WTC11 (cell line): ENCODE data around the gene CD86. TPM values are rescaled to one million over a fixed set of nuclear protein-coding genes. Genes with fewer than 3 reads are reported as not detected.

Experiments used
- ATAC-seq: fragments of 200-7000 bp; cut with Tn5 transposase; 2 replicates; pipeline ENCODE4 v1.10.0; 2021; ENCODE audit warnings: mild to moderate bottlenecking, moderate library complexity
- CTCF ChIA-PET: fragments of 300-600 bp; sonication (Branson Sonifier 250); formaldehyde crosslinking; loops from one replicate; lab custom pipeline; 2021; ENCODE audit warnings: antibody characterized with exemption; lab: Charles Lee
- POLR2A ChIA-PET: fragments of 350-600 bp; sonication (Branson Sonifier 250); formaldehyde crosslinking; loops from one replicate; lab custom pipeline; 2021; ENCODE audit warnings: antibody characterized with exemption; lab: Charles Lee
- DNase-seq: peaks from one replicate; pipeline ENCODE4 v3.0.0; 2021; ENCODE audit warnings: low spot score
- H3K27ac Mint-ChIP-seq: 2 replicates; pipeline ENCODE4 v1.8.0; 2021; ENCODE audit warnings: mixed read lengths
- H3K27me3 Mint-ChIP-seq: 2 replicates; pipeline ENCODE4 v1.8.0; 2021; ENCODE audit warnings: low read depth, mild to moderate bottlenecking, moderate library complexity, mixed read lengths
- H3K36me3 Mint-ChIP-seq: 2 replicates; pipeline ENCODE4 v1.8.0; 2021; ENCODE audit warnings: mixed read lengths
- H3K4me1 Mint-ChIP-seq: 2 replicates; pipeline ENCODE4 v1.8.0; 2022; ENCODE audit warnings: mixed read lengths
- H3K4me3 Mint-ChIP-seq: 2 replicates; pipeline ENCODE4 v1.8.0; 2021; ENCODE audit warnings: mild to moderate bottlenecking, moderate library complexity, mixed read lengths
- H3K9me3 Mint-ChIP-seq: 2 replicates; pipeline ENCODE4 v1.8.0; 2021; ENCODE audit warnings: mixed read lengths
- CREM ChIP-seq: sonication (generic); formaldehyde crosslinking; IDR thresholded peaks from 2 replicates; pipeline ENCODE4 v1.8.1; 2022; ENCODE audit warnings: mild to moderate bottlenecking, missing genetic modification reagents, moderate library complexity
- ESRRA ChIP-seq: sonication (generic); formaldehyde crosslinking; IDR thresholded peaks from 2 replicates; pipeline ENCODE4 v1.8.1; 2022; ENCODE audit warnings: mild to moderate bottlenecking, missing genetic modification reagents, borderline replicate concordance
- FOXJ3 ChIP-seq: sonication (generic); formaldehyde crosslinking; IDR thresholded peaks from 2 replicates; pipeline ENCODE4 v1.9.0; 2021; ENCODE audit warnings: missing genetic modification reagents, mild to moderate bottlenecking, borderline replicate concordance
- FOXK1 ChIP-seq: sonication (generic); formaldehyde crosslinking; IDR thresholded peaks from 2 replicates; pipeline ENCODE4 v1.8.0; 2022; ENCODE audit warnings: mild to moderate bottlenecking, moderate library complexity, missing genetic modification reagents
- GABPB1 ChIP-seq: sonication (generic); formaldehyde crosslinking; IDR thresholded peaks from 2 replicates; pipeline ENCODE4 v1.8.1; 2023; ENCODE audit warnings: mild to moderate bottlenecking, missing genetic modification reagents
- GRHL2 ChIP-seq: fragments of 250-450 bp; sonication (Bioruptor Pico); IDR thresholded peaks from 2 replicates; pipeline ENCODE4 v1.8.0; 2022; ENCODE audit warnings: mild to moderate bottlenecking, moderate library complexity; ENCODE audit not compliant: insufficient replicate concordance, severe bottlenecking
- IRF2 ChIP-seq: sonication (generic); formaldehyde crosslinking; IDR thresholded peaks from 2 replicates; pipeline ENCODE4 v1.8.0; 2022; ENCODE audit warnings: low read depth, missing genetic modification reagents, borderline replicate concordance
- MYBL2 ChIP-seq: sonication (generic); formaldehyde crosslinking; IDR thresholded peaks from 2 replicates; pipeline ENCODE4 v1.8.1; 2023; ENCODE audit warnings: mild to moderate bottlenecking, moderate library complexity, missing genetic modification reagents
- PRRX2 ChIP-seq: fragments of 250-450 bp; sonication (Bioruptor Pico); IDR thresholded peaks from 2 replicates; pipeline ENCODE4 v1.8.0; 2021; ENCODE audit warnings: mild to moderate bottlenecking
- RELA ChIP-seq: sonication (generic); formaldehyde crosslinking; IDR thresholded peaks from 2 replicates; pipeline ENCODE4 v1.8.1; 2022; ENCODE audit warnings: missing genetic modification reagents, mild to moderate bottlenecking, borderline replicate concordance
- SOX15 ChIP-seq: fragments of 250-450 bp; sonication (Bioruptor Pico); IDR thresholded peaks from 2 replicates; pipeline ENCODE4 v1.9.0; 2021; ENCODE audit warnings: mild to moderate bottlenecking
- SP1 ChIP-seq: sonication (generic); formaldehyde crosslinking; conservative IDR thresholded peaks from 2 replicates; pipeline ENCODE4 v1.8.1; 2022; ENCODE audit warnings: missing genetic modification reagents
- STAT6 ChIP-seq: sonication (generic); formaldehyde crosslinking; conservative IDR thresholded peaks from 2 replicates; pipeline ENCODE4 v1.8.1; 2023; ENCODE audit warnings: mild to moderate bottlenecking, low read depth, missing genetic modification reagents, moderate library complexity
- TCF7 ChIP-seq: sonication (generic); formaldehyde crosslinking; IDR thresholded peaks from 2 replicates; pipeline ENCODE4 v1.8.0; 2022; ENCODE audit warnings: mild to moderate bottlenecking, low read depth, missing genetic modification reagents, moderate library complexity
- TP53 ChIP-seq: sonication (generic); formaldehyde crosslinking; IDR thresholded peaks from 2 replicates; pipeline ENCODE4 v1.8.1; 2023; ENCODE audit warnings: mild to moderate bottlenecking, missing genetic modification reagents
- ZBTB21 ChIP-seq: sonication (generic); formaldehyde crosslinking; IDR thresholded peaks from 2 replicates; pipeline ENCODE4 v1.8.1; 2023; ENCODE audit warnings: mild to moderate bottlenecking, missing genetic modification reagents, borderline replicate concordance
- ZNF138 ChIP-seq: sonication (generic); formaldehyde crosslinking; conservative IDR thresholded peaks from 2 replicates; pipeline ENCODE4 v1.8.1; 2022; ENCODE audit warnings: mild to moderate bottlenecking, moderate library complexity, missing genetic modification reagents
- total RNA-seq: library from RNA; stranded (reverse); gene quantifications from 3 replicates; pipeline ENCODE4 v1.2.3, GENCODE V29; 2021
- TF ChIP-seq, protein P1 (sequence below): sonication (generic); formaldehyde crosslinking; IDR thresholded peaks from 2 replicates; pipeline ENCODE4 v1.8.0; 2023; ENCODE audit warnings: missing genetic modification reagents, mild to moderate bottlenecking, borderline replicate concordance
- TF ChIP-seq, protein P2 (sequence below): fragments of 250-450 bp; sonication (Bioruptor Pico); IDR thresholded peaks from 2 replicates; pipeline ENCODE4 v1.9.0; 2021; ENCODE audit warnings: mild to moderate bottlenecking

Gene CD86
- total RNA-seq, 1 experiment from 2014 or later, result 0.61 TPM

- ChIA-PET CTCF (no interaction called here), POLR2A (no interaction called here)
- Mint-ChIP-seq H3K4me1 (no peaks in the 10 kb centered on the region), H3K27ac (no peak overlapping the region), H3K4me3 (no peak overlapping the region), H3K36me3 (no peaks in the 10 kb centered on the region), H3K9me3 (no peaks in the 10 kb centered on the region), H3K27me3 (no peaks in the 10 kb centered on the region)
- ATAC-seq, result no peak
- no peak for TF ChIP-seq IRF2 (CRISPR knock-in tag)
- no peak for TF ChIP-seq ZNF138 (CRISPR knock-in tag)
- TF ChIP-seq, protein P1, sequence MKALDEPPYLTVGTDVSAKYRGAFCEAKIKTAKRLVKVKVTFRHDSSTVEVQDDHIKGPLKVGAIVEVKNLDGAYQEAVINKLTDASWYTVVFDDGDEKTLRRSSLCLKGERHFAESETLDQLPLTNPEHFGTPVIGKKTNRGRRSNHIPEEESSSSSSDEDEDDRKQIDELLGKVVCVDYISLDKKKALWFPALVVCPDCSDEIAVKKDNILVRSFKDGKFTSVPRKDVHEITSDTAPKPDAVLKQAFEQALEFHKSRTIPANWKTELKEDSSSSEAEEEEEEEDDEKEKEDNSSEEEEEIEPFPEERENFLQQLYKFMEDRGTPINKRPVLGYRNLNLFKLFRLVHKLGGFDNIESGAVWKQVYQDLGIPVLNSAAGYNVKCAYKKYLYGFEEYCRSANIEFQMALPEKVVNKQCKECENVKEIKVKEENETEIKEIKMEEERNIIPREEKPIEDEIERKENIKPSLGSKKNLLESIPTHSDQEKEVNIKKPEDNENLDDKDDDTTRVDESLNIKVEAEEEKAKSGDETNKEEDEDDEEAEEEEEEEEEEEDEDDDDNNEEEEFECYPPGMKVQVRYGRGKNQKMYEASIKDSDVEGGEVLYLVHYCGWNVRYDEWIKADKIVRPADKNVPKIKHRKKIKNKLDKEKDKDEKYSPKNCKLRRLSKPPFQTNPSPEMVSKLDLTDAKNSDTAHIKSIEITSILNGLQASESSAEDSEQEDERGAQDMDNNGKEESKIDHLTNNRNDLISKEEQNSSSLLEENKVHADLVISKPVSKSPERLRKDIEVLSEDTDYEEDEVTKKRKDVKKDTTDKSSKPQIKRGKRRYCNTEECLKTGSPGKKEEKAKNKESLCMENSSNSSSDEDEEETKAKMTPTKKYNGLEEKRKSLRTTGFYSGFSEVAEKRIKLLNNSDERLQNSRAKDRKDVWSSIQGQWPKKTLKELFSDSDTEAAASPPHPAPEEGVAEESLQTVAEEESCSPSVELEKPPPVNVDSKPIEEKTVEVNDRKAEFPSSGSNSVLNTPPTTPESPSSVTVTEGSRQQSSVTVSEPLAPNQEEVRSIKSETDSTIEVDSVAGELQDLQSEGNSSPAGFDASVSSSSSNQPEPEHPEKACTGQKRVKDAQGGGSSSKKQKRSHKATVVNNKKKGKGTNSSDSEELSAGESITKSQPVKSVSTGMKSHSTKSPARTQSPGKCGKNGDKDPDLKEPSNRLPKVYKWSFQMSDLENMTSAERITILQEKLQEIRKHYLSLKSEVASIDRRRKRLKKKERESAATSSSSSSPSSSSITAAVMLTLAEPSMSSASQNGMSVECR (CRISPR knock-in tag), result no peak
- no peak for TF ChIP-seq STAT6 (CRISPR knock-in tag)
- no peak for TF ChIP-seq SP1 (CRISPR knock-in tag)
- TF ChIP-seq TP53 (CRISPR knock-in tag), result no peak
- TF ChIP-seq MYBL2, result no peak
- no peak for TF ChIP-seq SOX15
- TF ChIP-seq RELA (CRISPR knock-in tag), result no peak
- no peak for TF ChIP-seq CREM (CRISPR knock-in tag)
- TF ChIP-seq GRHL2 (CRISPR knock-in tag), result no peak
- no peak for TF ChIP-seq PRRX2
- no peak for DNase-seq
Observed at GRCh38 chr3:122080207-122080587, 25.0 kb downstream of the CD86 start.

DNA sequence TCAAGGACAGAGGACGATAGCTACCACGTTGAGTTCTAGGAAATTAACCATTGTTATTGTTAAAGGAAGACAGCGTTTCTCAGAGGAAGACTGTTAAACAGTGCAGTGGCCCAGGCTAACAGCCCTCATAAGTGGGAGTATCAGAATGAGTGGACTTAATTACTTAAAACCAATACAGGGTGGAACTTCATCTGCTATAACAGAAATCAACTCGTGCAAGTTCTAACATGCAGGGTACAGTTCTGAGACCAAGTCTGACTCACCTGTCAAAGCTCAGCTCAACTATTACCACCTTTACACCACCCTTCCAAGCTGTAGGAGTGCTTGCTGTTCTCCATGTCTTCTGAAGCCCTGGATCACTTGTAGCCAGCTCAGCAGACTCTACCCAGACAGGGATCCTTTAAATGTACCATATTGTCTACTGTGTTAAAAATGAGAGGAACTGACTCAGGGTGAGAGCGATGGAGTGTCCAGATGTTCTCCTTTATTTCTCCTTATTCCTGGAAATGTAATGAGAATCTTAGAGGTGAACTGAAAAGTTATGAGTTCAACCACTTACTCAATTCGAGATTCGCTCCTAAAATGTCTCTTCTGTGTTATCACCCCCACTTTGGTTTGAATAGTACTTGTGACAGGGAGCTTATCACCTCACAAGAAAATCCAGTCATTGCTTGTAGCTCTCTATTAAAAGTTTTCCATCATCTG, 26.5 kb downstream of the CD86 start:
- no peak for ATAC-seq
- DNase-seq, result no peak
- H3K27ac Mint-ChIP-seq, result no peak overlapping the region
- H3K9me3 Mint-ChIP-seq, result no peaks in the 10 kb centered on the region
- ChIA-PET POLR2A (no interaction called here), CTCF (interaction anchor here (0.8 to 1.7 kb wide), 2 partner anchors 20 to 86 kb away, joined by 4 read pairs; no protein-coding TSS in a partner anchor)
- H3K27me3 Mint-ChIP-seq, result no peaks in the 10 kb centered on the region
- TF ChIP-seq MYBL2 (no peak), TCF7 (no peak), GABPB1 (CRISPR knock-in tag) (no peak), ESRRA (CRISPR knock-in tag) (no peak), FOXK1 (CRISPR knock-in tag) (no peak), FOXJ3 (CRISPR knock-in tag) (no peak), ZBTB21 (CRISPR knock-in tag) (no peak)
- TF ChIP-seq, protein P2, sequence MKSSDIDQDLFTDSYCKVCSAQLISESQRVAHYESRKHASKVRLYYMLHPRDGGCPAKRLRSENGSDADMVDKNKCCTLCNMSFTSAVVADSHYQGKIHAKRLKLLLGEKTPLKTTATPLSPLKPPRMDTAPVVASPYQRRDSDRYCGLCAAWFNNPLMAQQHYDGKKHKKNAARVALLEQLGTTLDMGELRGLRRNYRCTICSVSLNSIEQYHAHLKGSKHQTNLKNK (CRISPR knock-in tag), result no peak
- H3K4me3 Mint-ChIP-seq, result no peak overlapping the region
- H3K36me3 Mint-ChIP-seq, result no peaks in the 10 kb centered on the region
- H3K4me1 Mint-ChIP-seq, result no peaks in the 10 kb centered on the region
